Measurements from ENCODE around the gene IGFBP3.

- TF ChIP-seq, protein P1, sequence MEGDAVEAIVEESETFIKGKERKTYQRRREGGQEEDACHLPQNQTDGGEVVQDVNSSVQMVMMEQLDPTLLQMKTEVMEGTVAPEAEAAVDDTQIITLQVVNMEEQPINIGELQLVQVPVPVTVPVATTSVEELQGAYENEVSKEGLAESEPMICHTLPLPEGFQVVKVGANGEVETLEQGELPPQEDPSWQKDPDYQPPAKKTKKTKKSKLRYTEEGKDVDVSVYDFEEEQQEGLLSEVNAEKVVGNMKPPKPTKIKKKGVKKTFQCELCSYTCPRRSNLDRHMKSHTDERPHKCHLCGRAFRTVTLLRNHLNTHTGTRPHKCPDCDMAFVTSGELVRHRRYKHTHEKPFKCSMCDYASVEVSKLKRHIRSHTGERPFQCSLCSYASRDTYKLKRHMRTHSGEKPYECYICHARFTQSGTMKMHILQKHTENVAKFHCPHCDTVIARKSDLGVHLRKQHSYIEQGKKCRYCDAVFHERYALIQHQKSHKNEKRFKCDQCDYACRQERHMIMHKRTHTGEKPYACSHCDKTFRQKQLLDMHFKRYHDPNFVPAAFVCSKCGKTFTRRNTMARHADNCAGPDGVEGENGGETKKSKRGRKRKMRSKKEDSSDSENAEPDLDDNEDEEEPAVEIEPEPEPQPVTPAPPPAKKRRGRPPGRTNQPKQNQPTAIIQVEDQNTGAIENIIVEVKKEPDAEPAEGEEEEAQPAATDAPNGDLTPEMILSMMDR (IDR thresholded peaks at IDR 0.05), result no peak
- no peak for TF ChIP-seq POLR2A (IDR thresholded peaks at IDR 0.05)
Measured at GRCh38 chr7:45917064-45917463, 4.0 kb downstream of the IGFBP3 start.

Measured in right lobe of liver (tissue), 4 donors.